WTC11 (cell line): ENCODE results near the gene LARP1B. TPM values are rescaled to one million over a fixed set of nuclear protein-coding genes. Genes with fewer than 3 reads are reported as not detected.

ENCODE experiments used
- ATAC-seq: fragments of 200-7000 bp; cut with Tn5 transposase; 2 replicates; pipeline ENCODE4 v1.10.0; 2021; ENCODE audit warnings: mild to moderate bottlenecking, moderate library complexity
- Bru-seq: library from RNA; stranded (reverse); fragments of 400-500 nt; gene quantifications from one replicate; lab custom pipeline; 2021; lab: Mats Ljungman, UMichigan
- CTCF ChIA-PET: fragments of 300-600 bp; sonication (Branson Sonifier 250); formaldehyde crosslinking; loops from one replicate; lab custom pipeline; 2021; ENCODE audit warnings: antibody characterized with exemption; lab: Charles Lee
- POLR2A ChIA-PET: fragments of 350-600 bp; sonication (Branson Sonifier 250); formaldehyde crosslinking; loops from one replicate; lab custom pipeline; 2021; ENCODE audit warnings: antibody characterized with exemption; lab: Charles Lee
- DNase-seq: peaks from one replicate; pipeline ENCODE4 v3.0.0; 2021; ENCODE audit warnings: low spot score
- H3K27ac Mint-ChIP-seq: 2 replicates; pipeline ENCODE4 v1.8.0; 2021; ENCODE audit warnings: mixed read lengths
- H3K27me3 Mint-ChIP-seq: 2 replicates; pipeline ENCODE4 v1.8.0; 2021; ENCODE audit warnings: low read depth, mild to moderate bottlenecking, moderate library complexity, mixed read lengths
- H3K36me3 Mint-ChIP-seq: 2 replicates; pipeline ENCODE4 v1.8.0; 2021; ENCODE audit warnings: mixed read lengths
- H3K4me1 Mint-ChIP-seq: 2 replicates; pipeline ENCODE4 v1.8.0; 2022; ENCODE audit warnings: mixed read lengths
- H3K4me3 Mint-ChIP-seq: 2 replicates; pipeline ENCODE4 v1.8.0; 2021; ENCODE audit warnings: mild to moderate bottlenecking, moderate library complexity, mixed read lengths
- H3K9me3 Mint-ChIP-seq: 2 replicates; pipeline ENCODE4 v1.8.0; 2021; ENCODE audit warnings: mixed read lengths
- E2F5 ChIP-seq: sonication (generic); formaldehyde crosslinking; IDR thresholded peaks from 2 replicates; pipeline ENCODE4 v1.8.1; 2022; ENCODE audit warnings: mild to moderate bottlenecking, moderate library complexity, missing genetic modification reagents
- ELF4 ChIP-seq: sonication (generic); formaldehyde crosslinking; IDR thresholded peaks from 2 replicates; pipeline ENCODE4 v1.8.1; 2022; ENCODE audit warnings: low read depth, mild to moderate bottlenecking, moderate library complexity, missing genetic modification reagents
- EMX1 ChIP-seq: fragments of 250-450 bp; sonication (Bioruptor Pico); IDR thresholded peaks from 2 replicates; pipeline ENCODE4 v1.8.0; 2021; ENCODE audit warnings: mild to moderate bottlenecking
- ETV6 ChIP-seq: sonication (generic); formaldehyde crosslinking; IDR thresholded peaks from 2 replicates; pipeline ENCODE4 v1.8.1; 2022; ENCODE audit warnings: mild to moderate bottlenecking, missing genetic modification reagents
- FOXK1 ChIP-seq: sonication (generic); formaldehyde crosslinking; IDR thresholded peaks from 2 replicates; pipeline ENCODE4 v1.8.0; 2022; ENCODE audit warnings: mild to moderate bottlenecking, moderate library complexity, missing genetic modification reagents
- FOXP1 ChIP-seq: sonication (generic); formaldehyde crosslinking; IDR thresholded peaks from 2 replicates; pipeline ENCODE4 v1.8.0; 2022; ENCODE audit warnings: missing genetic modification reagents, mild to moderate bottlenecking, moderate library complexity, borderline replicate concordance
- FOXP4 ChIP-seq: sonication (generic); formaldehyde crosslinking; IDR thresholded peaks from 2 replicates; pipeline ENCODE4 v1.8.0; 2022; ENCODE audit warnings: mild to moderate bottlenecking, missing genetic modification reagents
- GABPB1 ChIP-seq: sonication (generic); formaldehyde crosslinking; IDR thresholded peaks from 2 replicates; pipeline ENCODE4 v1.8.1; 2023; ENCODE audit warnings: mild to moderate bottlenecking, missing genetic modification reagents
- NFE2L1 ChIP-seq: sonication (generic); formaldehyde crosslinking; IDR thresholded peaks from 2 replicates; pipeline ENCODE4 v1.8.1; 2023; ENCODE audit warnings: missing genetic modification reagents
- OVOL2 ChIP-seq: fragments of 250-450 bp; sonication (Bioruptor Pico); IDR thresholded peaks from 2 replicates; pipeline ENCODE4 v1.9.0; 2021; ENCODE audit warnings: mild to moderate bottlenecking, borderline replicate concordance
- SP1 ChIP-seq: sonication (generic); formaldehyde crosslinking; conservative IDR thresholded peaks from 2 replicates; pipeline ENCODE4 v1.8.1; 2022; ENCODE audit warnings: missing genetic modification reagents
- TP53 ChIP-seq: sonication (generic); formaldehyde crosslinking; IDR thresholded peaks from 2 replicates; pipeline ENCODE4 v1.8.1; 2023; ENCODE audit warnings: mild to moderate bottlenecking, missing genetic modification reagents
- ZBTB21 ChIP-seq: sonication (generic); formaldehyde crosslinking; IDR thresholded peaks from 2 replicates; pipeline ENCODE4 v1.8.1; 2023; ENCODE audit warnings: mild to moderate bottlenecking, missing genetic modification reagents, borderline replicate concordance
- ZNF121 ChIP-seq: sonication (generic); formaldehyde crosslinking; IDR thresholded peaks from 2 replicates; pipeline ENCODE4 v1.8.0; 2023; ENCODE audit warnings: missing genetic modification reagents
- ZNF263 ChIP-seq: sonication (generic); formaldehyde crosslinking; IDR thresholded peaks from 2 replicates; pipeline ENCODE4 v1.8.1; 2022; ENCODE audit warnings: low read depth, mild to moderate bottlenecking, moderate library complexity, missing genetic modification reagents
- ZNF317 ChIP-seq: sonication (generic); formaldehyde crosslinking; IDR thresholded peaks from 2 replicates; pipeline ENCODE4 v1.8.1; 2023; ENCODE audit warnings: low read depth, mild to moderate bottlenecking, moderate library complexity, missing genetic modification reagents, borderline replicate concordance
- ZNF532 ChIP-seq: fragments of 250-450 bp; sonication (Bioruptor Pico); IDR thresholded peaks from 2 replicates; pipeline ENCODE4 v1.9.0; 2021; ENCODE audit warnings: mild to moderate bottlenecking, borderline replicate concordance
- long read RNA-seq, 3 experiments: library from RNA in 1 of 3; library from capped mRNA in 1 of 3; library from polyadenylated mRNA in 1 of 3; unstranded in 2 of 3; stranded (forward) in 1 of 3; transcript quantifications; one replicate each; pipeline ENCODE4 v2.0.0, GENCODE V29; 2021
- total RNA-seq: library from RNA; stranded (reverse); gene quantifications from 3 replicates; pipeline ENCODE4 v1.2.3, GENCODE V29; 2021
- TF ChIP-seq, protein P1 (sequence below): sonication (generic); formaldehyde crosslinking; IDR thresholded peaks from 2 replicates; pipeline ENCODE4 v1.8.1; 2022; ENCODE audit warnings: mild to moderate bottlenecking, missing genetic modification reagents, moderate library complexity, borderline replicate concordance
- TF ChIP-seq, protein P2 (sequence below): sonication (generic); formaldehyde crosslinking; IDR thresholded peaks from 2 replicates; pipeline ENCODE4 v1.8.0; 2022; ENCODE audit warnings: missing genetic modification reagents

Gene LARP1B
- total RNA-seq (31.0 to 35.6 TPM (median 31.1 TPM) in 3 replicates), Bru-seq, nascent RNA (percentile 73 among the genes with signal in this experiment)
- long read RNA-seq, experiment 1, transcript LARP1B-202 (10 exons, 2,151 nt), result minor isoform, 16 of 105 reads
- long read RNA-seq, experiment 1, transcript LARP1B-211 (10 exons, 2,563 nt), result major isoform, 24 of 105 reads
- long read RNA-seq, experiment 1, partial matches to known transcripts, result 14 of 105 reads
- long read RNA-seq, experiment 1, other reads (novel, unspliced or antisense), result 46 of 105 reads
- long read RNA-seq, experiment 2, transcript LARP1B-211 (10 exons, 2,563 nt), result minor isoform, 5 of 44 reads
- long read RNA-seq, experiment 2, transcript LARP1B-202 (10 exons, 2,151 nt), result major isoform, 9 of 44 reads
- long read RNA-seq, experiment 2, partial matches to known transcripts, result 13 of 44 reads
- long read RNA-seq, experiment 2, other reads (novel, unspliced or antisense), result 16 of 44 reads
- long read RNA-seq, experiment 3, transcript LARP1B-202 (10 exons, 2,151 nt), result major isoform, 24 of 55 reads
- long read RNA-seq, experiment 3, partial matches to known transcripts, result 17 of 55 reads
- long read RNA-seq, experiment 3, other reads (novel, unspliced or antisense), result 10 of 55 reads

GRCh38 chr4:128060699-128061565, at the start of gene LARP1B:
LARP1B (plus strand) TSS chr4:128061312; CDS start chr4:128074952, 13,640 bp downstream.
- Mint-ChIP-seq H3K4me1 (peaks cover 31% of the 10 kb centered on the region), H3K36me3 (no peaks in the 10 kb centered on the region), H3K4me3 (peak within 1 kb of the TSS; percentile 92), H3K27me3 (no peaks in the 10 kb centered on the region), H3K9me3 (no peaks in the 10 kb centered on the region), H3K27ac (peak within 1 kb of the TSS; percentile 95)
- CTCF ChIA-PET, result interaction anchor here (0.6 to 3.5 kb wide), 4 partner anchors 8 to 213 kb away, joined by 4 to 19 read pairs (median 7); partner anchors contain the start of genes ABHD18 and MFSD8
- POLR2A ChIA-PET, result interaction anchor here (0.6 to 4.2 kb wide), 9 partner anchors 8 to 428 kb away, joined by 3 to 53 read pairs (median 4); partner anchors contain the start of genes ABHD18, HSPA4L, INTU and MFSD8
- ATAC-seq (peak; percentile 89), DNase-seq (peak; percentile 96)
- peak; percentile 81; the same call in 1 of the 2 replicates for TF ChIP-seq ELF4 (CRISPR knock-in tag)
- TF ChIP-seq E2F5 (CRISPR knock-in tag), result peak; percentile 88
- TF ChIP-seq ZBTB21 (CRISPR knock-in tag), result 0 out of 2 replicates have a peak, but pooled peaks have one; percentile 76
- 0 out of 2 replicates have a peak, but pooled peaks have one; percentile 5 for TF ChIP-seq ZNF121
- peak; percentile 35; the same call in 1 of the 2 replicates for TF ChIP-seq EMX1 (CRISPR knock-in tag)
- TF ChIP-seq ZNF532 (CRISPR knock-in tag), result peak; percentile 82; the same call in 1 of the 2 replicates
- TF ChIP-seq SP1 (CRISPR knock-in tag), result peak; percentile 44; the same call in 1 of the 2 replicates
- TF ChIP-seq OVOL2 (CRISPR knock-in tag), result no peak
- TF ChIP-seq, protein P1, sequence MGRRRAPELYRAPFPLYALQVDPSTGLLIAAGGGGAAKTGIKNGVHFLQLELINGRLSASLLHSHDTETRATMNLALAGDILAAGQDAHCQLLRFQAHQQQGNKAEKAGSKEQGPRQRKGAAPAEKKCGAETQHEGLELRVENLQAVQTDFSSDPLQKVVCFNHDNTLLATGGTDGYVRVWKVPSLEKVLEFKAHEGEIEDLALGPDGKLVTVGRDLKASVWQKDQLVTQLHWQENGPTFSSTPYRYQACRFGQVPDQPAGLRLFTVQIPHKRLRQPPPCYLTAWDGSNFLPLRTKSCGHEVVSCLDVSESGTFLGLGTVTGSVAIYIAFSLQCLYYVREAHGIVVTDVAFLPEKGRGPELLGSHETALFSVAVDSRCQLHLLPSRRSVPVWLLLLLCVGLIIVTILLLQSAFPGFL (CRISPR knock-in tag), result 0 out of 2 replicates have a peak, but pooled peaks have one; percentile 25
- no peak; the same call in 1 of the 2 replicates for TF ChIP-seq ZNF317 (CRISPR knock-in tag)
- TF ChIP-seq, protein P2, sequence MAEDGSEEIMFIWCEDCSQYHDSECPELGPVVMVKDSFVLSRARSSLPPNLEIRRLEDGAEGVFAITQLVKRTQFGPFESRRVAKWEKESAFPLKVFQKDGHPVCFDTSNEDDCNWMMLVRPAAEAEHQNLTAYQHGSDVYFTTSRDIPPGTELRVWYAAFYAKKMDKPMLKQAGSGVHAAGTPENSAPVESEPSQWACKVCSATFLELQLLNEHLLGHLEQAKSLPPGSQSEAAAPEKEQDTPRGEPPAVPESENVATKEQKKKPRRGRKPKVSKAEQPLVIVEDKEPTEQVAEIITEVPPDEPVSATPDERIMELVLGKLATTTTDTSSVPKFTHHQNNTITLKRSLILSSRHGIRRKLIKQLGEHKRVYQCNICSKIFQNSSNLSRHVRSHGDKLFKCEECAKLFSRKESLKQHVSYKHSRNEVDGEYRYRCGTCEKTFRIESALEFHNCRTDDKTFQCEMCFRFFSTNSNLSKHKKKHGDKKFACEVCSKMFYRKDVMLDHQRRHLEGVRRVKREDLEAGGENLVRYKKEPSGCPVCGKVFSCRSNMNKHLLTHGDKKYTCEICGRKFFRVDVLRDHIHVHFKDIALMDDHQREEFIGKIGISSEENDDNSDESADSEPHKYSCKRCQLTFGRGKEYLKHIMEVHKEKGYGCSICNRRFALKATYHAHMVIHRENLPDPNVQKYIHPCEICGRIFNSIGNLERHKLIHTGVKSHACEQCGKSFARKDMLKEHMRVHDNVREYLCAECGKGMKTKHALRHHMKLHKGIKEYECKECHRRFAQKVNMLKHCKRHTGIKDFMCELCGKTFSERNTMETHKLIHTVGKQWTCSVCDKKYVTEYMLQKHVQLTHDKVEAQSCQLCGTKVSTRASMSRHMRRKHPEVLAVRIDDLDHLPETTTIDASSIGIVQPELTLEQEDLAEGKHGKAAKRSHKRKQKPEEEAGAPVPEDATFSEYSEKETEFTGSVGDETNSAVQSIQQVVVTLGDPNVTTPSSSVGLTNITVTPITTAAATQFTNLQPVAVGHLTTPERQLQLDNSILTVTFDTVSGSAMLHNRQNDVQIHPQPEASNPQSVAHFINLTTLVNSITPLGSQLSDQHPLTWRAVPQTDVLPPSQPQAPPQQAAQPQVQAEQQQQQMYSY (CRISPR knock-in tag), result no peak
- peak; percentile 100 for TF ChIP-seq ZNF263 (CRISPR knock-in tag)
- TF ChIP-seq FOXP4 (CRISPR knock-in tag), result peak; percentile 54
- TF ChIP-seq TP53, result 0 out of 2 replicates have a peak, but pooled peaks have one; percentile 17
- peak; percentile 13; the same call in 1 of the 2 replicates for TF ChIP-seq GABPB1 (CRISPR knock-in tag)
- peak; percentile 73; the same call in 1 of the 2 replicates for TF ChIP-seq FOXK1
- no peak; the same call in 1 of the 2 replicates for TF ChIP-seq NFE2L1 (CRISPR knock-in tag)
- TF ChIP-seq ETV6 (CRISPR knock-in tag), result peak; percentile 77
- TF ChIP-seq FOXP1 (CRISPR knock-in tag), result peak; percentile 85; the same call in 1 of the 2 replicates
